SK-N-SH (cell line): ENCODE results near the gene FAM131B. TPM values are rescaled to one million over a fixed set of nuclear protein-coding genes. Genes with fewer than 3 reads are reported as not detected.

ENCODE experiments used
- CTCF ChIA-PET: fragments of 300-600, 350-600 bp; formaldehyde crosslinking; extraction: SDS; loops from one replicate; lab custom pipeline; 2021; lab: Yijun Ruan, JAX
- POLR2A ChIA-PET: fragments of 350-600 bp; sonication (Branson Sonifier 250); formaldehyde crosslinking; extraction: SDS; loops from one replicate; lab custom pipeline; 2020; ENCODE audit warnings: antibody characterized with exemption, inconsistent platforms; lab: Yijun Ruan, JAX
- DNase-seq: peaks from one replicate; pipeline ENCODE4 v3.0.0; 2012
- H2AFZ ChIP-seq: fragments of 200-600 bp; sonication (generic); 2 replicates; pipeline ENCODE4 v1.8.1; 2016; ENCODE audit warnings: antibody characterized with exemption, mild to moderate bottlenecking, low read depth
- H3F3A ChIP-seq: fragments of 200-600 bp; sonication (generic); replicated peaks from 2 replicates; pipeline ENCODE3; 2016; ENCODE audit warnings: antibody characterized with exemption, mild to moderate bottlenecking; ENCODE audit not compliant: insufficient read depth
- H3K27ac ChIP-seq, 2 experiments: fragments of 200-500 bp in 1 of 2; fragments of 200-600 bp in 1 of 2; sonication (Bioruptor generic) in 1 of 2; sonication (generic), shearing (Covaris generic) in 1 of 2; 2 replicates each; pipeline versions ENCODE4 v1.5.1 to v1.6.1; 2014 to 2016; ENCODE audit warnings: low read depth in 2 of 2, inconsistent platforms in 1 of 2, low read length in 1 of 2, mild to moderate bottlenecking in 1 of 2, mixed read lengths in 1 of 2
- H3K27me3 ChIP-seq: fragments of 200-600 bp; sonication (generic), shearing (Covaris generic); 2 replicates; pipeline ENCODE4 v1.6.1; 2016; ENCODE audit warnings: mixed run types; ENCODE audit not compliant: insufficient read depth
- H3K36me3 ChIP-seq, 2 experiments: fragments of 200-500 bp in 1 of 2; fragments of 200-600 bp in 1 of 2; sonication (Bioruptor generic) in 1 of 2; sonication (generic) in 1 of 2; replicated peaks in 1 of 2; 2 replicates each; pipeline versions ENCODE3 to v1.5.1; 2014 to 2016; ENCODE audit warnings: low read length in 1 of 2, mild to moderate bottlenecking in 1 of 2; ENCODE audit not compliant: insufficient read depth in 2 of 2, control insufficient read depth in 1 of 2
- H3K4me1 ChIP-seq, 2 experiments: fragments of 200-500 bp in 1 of 2; fragments of 200-600 bp in 1 of 2; sonication (Bioruptor generic) in 1 of 2; sonication (generic), shearing (Covaris generic) in 1 of 2; 2 replicates each; pipeline versions ENCODE4 v1.5.1 to v1.6.1; 2014 to 2016; ENCODE audit warnings: low read depth in 1 of 2, low read length in 1 of 2, mixed run types in 1 of 2; ENCODE audit not compliant: insufficient read depth in 2 of 2, control insufficient read depth in 1 of 2
- H3K4me2 ChIP-seq: fragments of 200-600 bp; sonication (generic), shearing (Covaris generic); 2 replicates; pipeline ENCODE4 v1.6.1; 2017; ENCODE audit warnings: mixed run types
- H3K4me3 ChIP-seq, 2 experiments: fragments of 200-500 bp in 1 of 2; fragments of 200-600 bp in 1 of 2; sonication (Bioruptor generic) in 1 of 2; sonication (generic), shearing (Covaris generic) in 1 of 2; 2 replicates each; pipeline versions ENCODE4 v1.5.1 to v1.8.1; 2014 to 2016; ENCODE audit warnings: low read depth in 2 of 2, inconsistent platforms in 1 of 2, low read length in 1 of 2, mild to moderate bottlenecking in 1 of 2, mixed read lengths in 1 of 2, moderate library complexity in 1 of 2
- H3K79me2 ChIP-seq: fragments of 200-600 bp; sonication (generic); 2 replicates; pipeline ENCODE4 v1.8.1; 2017; ENCODE audit warnings: mild to moderate bottlenecking; ENCODE audit not compliant: insufficient read depth
- H3K9ac ChIP-seq: fragments of 200-600 bp; sonication (generic); 2 replicates; pipeline ENCODE4 v1.6.1; 2017; ENCODE audit warnings: mixed run types
- H3K9me2 ChIP-seq: fragments of 200-600 bp; sonication (generic); 2 replicates; pipeline ENCODE4 v1.6.1; 2017; ENCODE audit warnings: mixed run types
- H3K9me3 ChIP-seq: fragments of 200-600 bp; sonication (generic); 2 replicates; pipeline ENCODE4 v1.6.1; 2017; ENCODE audit warnings: mixed run types, mild to moderate bottlenecking, moderate library complexity
- H4K20me1 ChIP-seq: fragments of 200-600 bp; sonication (generic); 2 replicates; pipeline ENCODE4 v1.6.1; 2017; ENCODE audit warnings: mild to moderate bottlenecking, mixed run types; ENCODE audit not compliant: insufficient read depth
- CHD2 ChIP-seq: fragments of 150-350 bp; IDR thresholded peaks from 2 replicates; pipeline ENCODE4 v1.6.1; 2018; ENCODE audit warnings: low read length; ENCODE audit not compliant: partially characterized antibody
- FOSL2 ChIP-seq: IDR thresholded peaks from 2 replicates; pipeline ENCODE4 v1.4.0; 2012; ENCODE audit warnings: low read depth, mild to moderate bottlenecking, moderate library complexity, borderline replicate concordance
- FOXM1 ChIP-seq: IDR thresholded peaks from 2 replicates; pipeline ENCODE4 v1.4.0; 2012; ENCODE audit warnings: low read depth, mild to moderate bottlenecking
- MAX ChIP-seq: IDR thresholded peaks from 2 replicates; pipeline ENCODE4 v1.4.0; 2012; ENCODE audit warnings: low read depth
- MEF2A ChIP-seq: IDR thresholded peaks from 2 replicates; pipeline ENCODE4 v1.4.0; 2012; ENCODE audit warnings: low read depth, borderline replicate concordance
- MXI1 ChIP-seq: IDR thresholded peaks from 2 replicates; pipeline ENCODE4 v1.6.1; 2012; ENCODE audit warnings: mild to moderate bottlenecking, low read depth, low read length, improper control_type of control experiment
- PBX3 ChIP-seq: IDR thresholded peaks from 2 replicates; pipeline ENCODE4; 2012
- POLR2AphosphoS5 ChIP-seq: IDR thresholded peaks from 2 replicates; pipeline ENCODE4 v1.6.1; 2012; ENCODE audit warnings: low read depth, low read length
- RCOR1 ChIP-seq: fragments of 150-350 bp; IDR thresholded peaks from 2 replicates; pipeline ENCODE4 v1.6.1; 2017; ENCODE audit warnings: antibody characterized with exemption, low read length
- SMC3 ChIP-seq: IDR thresholded peaks from 2 replicates; pipeline ENCODE4 v1.6.1; 2012; ENCODE audit warnings: low read depth, low read length, improper control_type of control experiment
- USF1 ChIP-seq: IDR thresholded peaks from 2 replicates; pipeline ENCODE4 v1.4.0; 2012; ENCODE audit warnings: low read depth, borderline replicate concordance
- USF2 ChIP-seq: fragments of 150-350 bp; IDR thresholded peaks from 2 replicates; pipeline ENCODE4 v1.6.1; 2017; ENCODE audit warnings: antibody characterized with exemption, low read length, low read depth, borderline replicate concordance
- WGBS: methylation state at CpG from one replicate; pipeline ENCODE4 v1.1.6; 2017; ENCODE audit warnings: low lambda C conversion rate; 5-methylcytosine and 5-hydroxymethylcytosine counted together
- polyA plus RNA-seq, 3 experiments: library from polyadenylated mRNA; depleted of rRNA; stranded (reverse); fragments of >200 nt; gene quantifications; 2 replicates each; pipeline ENCODE4 v1.2.3, GENCODE V29; 2012
- TF ChIP-seq, protein P1 (sequence below): fragments of 200-600 bp; sonication (generic); IDR thresholded peaks from 2 replicates; pipeline ENCODE4 v1.6.1; 2017; ENCODE audit warnings: antibody characterized with exemption, mild to moderate bottlenecking, moderate library complexity
- TF ChIP-seq, protein P2 (sequence below): IDR thresholded peaks from 2 replicates; pipeline ENCODE4 v1.6.1; 2012; ENCODE audit warnings: mild to moderate bottlenecking, low read depth, low read length, moderate library complexity

Gene FAM131B
- polyA plus RNA-seq, 1 of the 3 experiments (the other 2 are of a cell fraction): 43.6 TPM

DNA sequence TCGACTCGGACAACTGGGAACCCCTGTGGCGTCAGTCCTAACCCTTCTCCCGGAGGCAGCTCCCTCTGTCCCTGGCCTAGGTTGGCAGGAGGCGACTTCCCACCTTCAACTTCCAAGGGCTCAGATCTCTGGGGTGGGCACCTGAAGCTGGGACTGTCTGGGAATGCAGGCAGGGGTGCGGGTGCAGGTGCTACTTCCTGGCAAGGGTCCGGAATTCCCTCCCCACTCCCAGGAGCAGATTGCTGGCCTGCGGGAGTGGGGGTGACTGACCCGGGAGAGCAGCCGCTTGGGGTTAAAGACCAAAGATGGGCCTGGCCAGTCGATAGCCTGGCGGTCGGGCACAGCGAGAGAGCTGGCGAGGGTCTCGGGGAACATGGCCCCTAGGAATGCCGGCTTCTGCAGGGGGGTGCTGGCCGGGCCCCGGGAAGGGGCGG is 45.8 kb upstream of the FAM131B start (continued):
- TF ChIP-seq USF2 (no peak), FOSL2 (no peak), MXI1 (no peak)
- TF ChIP-seq, all 33 proteins: peak for 0

DNA sequence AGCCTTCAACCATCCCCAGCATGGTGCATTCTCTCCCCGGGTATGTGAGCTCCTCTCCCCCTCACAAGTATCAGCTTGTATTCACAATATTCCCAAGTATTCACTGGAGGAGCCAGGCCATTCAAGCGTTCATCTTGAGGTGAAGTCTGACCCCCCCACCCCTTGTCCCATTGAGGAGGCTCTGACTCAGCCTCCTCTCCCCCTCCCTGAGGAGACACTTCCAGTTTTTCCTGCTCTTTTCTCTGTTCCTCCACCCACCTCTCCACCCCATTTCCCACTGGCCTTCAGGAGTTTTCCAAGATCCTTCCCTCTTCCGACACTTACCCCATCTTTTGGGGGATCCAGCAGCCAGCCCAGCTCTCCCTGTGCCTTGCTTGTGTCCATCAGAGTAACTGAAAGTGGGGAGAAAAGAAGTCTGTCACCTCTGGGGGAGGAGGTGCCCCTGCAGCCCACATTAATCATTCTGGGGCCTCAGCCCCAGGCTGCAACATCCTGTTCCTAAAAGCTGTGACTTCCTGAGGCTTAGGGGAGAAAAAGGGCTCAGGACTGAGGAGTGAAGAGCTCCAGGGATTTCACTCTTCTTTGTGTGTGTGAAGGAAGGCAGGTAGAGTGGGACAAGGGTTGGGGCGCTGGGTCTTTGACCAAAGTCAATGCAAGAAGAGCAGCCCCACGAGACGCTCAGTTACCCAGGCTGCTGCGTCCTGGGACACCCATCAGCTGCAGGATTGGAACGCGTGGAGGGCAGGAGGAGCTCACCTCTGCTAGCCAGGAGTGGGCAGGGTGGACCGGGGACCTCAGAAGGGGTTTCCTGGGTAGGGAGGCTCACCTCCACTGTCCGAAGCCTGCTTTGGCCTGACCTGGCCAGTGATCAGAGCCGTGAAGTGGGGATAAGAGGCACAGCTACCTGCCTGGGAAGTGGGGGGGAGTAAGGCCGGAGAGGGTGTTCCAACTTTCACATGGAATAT is 45.1 kb upstream of the FAM131B start:
- Histone ChIP-seq H3K4me2 (peak overlapping the region; percentile 61), H2AFZ (peak overlapping the region; percentile 85; the same call in 1 of the 2 replicates), H3K9ac (no peak overlapping the region; the same call in 1 of the 2 replicates), H3K9me2 (no peaks in the 10 kb centered on the region), H3K4me1 (peaks cover 4 to 23% of the 10 kb centered on the region in 2 experiments; a peak in 3 of 4 replicates), H3K9me3 (no peaks in the 10 kb centered on the region), H3K27me3 (no peaks in the 10 kb centered on the region), H3K4me3 (no peak overlapping the region), H3F3A (no peaks in the 10 kb centered on the region), H3K79me2 (no peaks in the 10 kb centered on the region), H3K36me3 (no peaks in the 10 kb centered on the region), H3K27ac (no peak overlapping the region), H4K20me1 (no peaks in the 10 kb centered on the region)
- no peak for DNase-seq
- TF ChIP-seq PBX3 (peak; percentile 35; the same call in 1 of the 2 replicates), CHD2 (no peak)
- CTCF ChIA-PET: interaction anchor here (1.2 to 8.8 kb wide), 6 partner anchors 8 to 192 kb away, joined by 3 to 68 read pairs (median 8); partner anchors contain the start of genes GSTK1 and ZYX
- WGBS: 83% methylated on average over 12 of the region's 13 CpGs
- POLR2A ChIA-PET: no interaction called here

DNA sequence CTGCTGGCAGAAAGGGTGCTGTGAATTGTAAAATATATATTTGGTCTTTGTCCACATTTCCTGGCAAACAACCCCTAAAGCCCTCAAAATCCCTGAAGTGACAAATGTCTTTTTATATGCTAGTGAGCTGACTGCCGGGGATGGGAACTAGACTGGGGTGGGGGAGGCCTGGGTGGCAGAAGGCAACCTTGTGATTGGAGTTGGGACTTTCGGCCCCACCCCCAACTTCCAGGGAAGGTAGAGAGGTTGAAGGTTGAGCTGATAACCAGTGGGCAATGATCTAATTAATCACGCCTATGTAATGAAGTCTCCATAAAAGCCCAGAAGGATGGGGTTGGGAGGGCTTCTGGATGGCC is 43.5 kb upstream of the FAM131B start:
- H3K4me3 ChIP-seq: no peak overlapping the region
- no peak overlapping the region for H3K27ac ChIP-seq
- no peak overlapping the region for H2AFZ ChIP-seq
- H3K4me1 ChIP-seq: peaks cover 4 to 23% of the 10 kb centered on the region in 2 experiments; a peak in 3 of 4 replicates
- no peak overlapping the region for H3K9ac ChIP-seq
- H3K9me3 ChIP-seq: no peaks in the 10 kb centered on the region
- H3K4me2 ChIP-seq: no peak overlapping the region
- no peaks in the 10 kb centered on the region for H3K27me3 ChIP-seq
- no peak for DNase-seq
- H4K20me1 ChIP-seq: no peaks in the 10 kb centered on the region
- POLR2A ChIA-PET: no interaction called here
- CTCF ChIA-PET: interaction anchor here (1.2 to 8.8 kb wide), 5 partner anchors 10 to 191 kb away, joined by 4 to 68 read pairs (median 9); partner anchors contain the start of gene ZYX
- H3K79me2 ChIP-seq: no peaks in the 10 kb centered on the region
- H3K36me3 ChIP-seq: no peaks in the 10 kb centered on the region
- no peaks in the 10 kb centered on the region for H3F3A ChIP-seq
- 85% methylated on average over 3 of the region's 3 CpGs for WGBS
- H3K9me2 ChIP-seq: no peaks in the 10 kb centered on the region
- no peak for TF ChIP-seq MEF2A
- TF ChIP-seq RCOR1: no peak
- no peak for TF ChIP-seq MAX
- no peak for TF ChIP-seq SMC3
- no peak for TF ChIP-seq POLR2AphosphoS5
- TF ChIP-seq CHD2: no peak
- TF ChIP-seq FOXM1: no peak
- TF ChIP-seq, protein P1, sequence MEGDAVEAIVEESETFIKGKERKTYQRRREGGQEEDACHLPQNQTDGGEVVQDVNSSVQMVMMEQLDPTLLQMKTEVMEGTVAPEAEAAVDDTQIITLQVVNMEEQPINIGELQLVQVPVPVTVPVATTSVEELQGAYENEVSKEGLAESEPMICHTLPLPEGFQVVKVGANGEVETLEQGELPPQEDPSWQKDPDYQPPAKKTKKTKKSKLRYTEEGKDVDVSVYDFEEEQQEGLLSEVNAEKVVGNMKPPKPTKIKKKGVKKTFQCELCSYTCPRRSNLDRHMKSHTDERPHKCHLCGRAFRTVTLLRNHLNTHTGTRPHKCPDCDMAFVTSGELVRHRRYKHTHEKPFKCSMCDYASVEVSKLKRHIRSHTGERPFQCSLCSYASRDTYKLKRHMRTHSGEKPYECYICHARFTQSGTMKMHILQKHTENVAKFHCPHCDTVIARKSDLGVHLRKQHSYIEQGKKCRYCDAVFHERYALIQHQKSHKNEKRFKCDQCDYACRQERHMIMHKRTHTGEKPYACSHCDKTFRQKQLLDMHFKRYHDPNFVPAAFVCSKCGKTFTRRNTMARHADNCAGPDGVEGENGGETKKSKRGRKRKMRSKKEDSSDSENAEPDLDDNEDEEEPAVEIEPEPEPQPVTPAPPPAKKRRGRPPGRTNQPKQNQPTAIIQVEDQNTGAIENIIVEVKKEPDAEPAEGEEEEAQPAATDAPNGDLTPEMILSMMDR: no peak
- TF ChIP-seq USF1: no peak
- TF ChIP-seq, protein P2, sequence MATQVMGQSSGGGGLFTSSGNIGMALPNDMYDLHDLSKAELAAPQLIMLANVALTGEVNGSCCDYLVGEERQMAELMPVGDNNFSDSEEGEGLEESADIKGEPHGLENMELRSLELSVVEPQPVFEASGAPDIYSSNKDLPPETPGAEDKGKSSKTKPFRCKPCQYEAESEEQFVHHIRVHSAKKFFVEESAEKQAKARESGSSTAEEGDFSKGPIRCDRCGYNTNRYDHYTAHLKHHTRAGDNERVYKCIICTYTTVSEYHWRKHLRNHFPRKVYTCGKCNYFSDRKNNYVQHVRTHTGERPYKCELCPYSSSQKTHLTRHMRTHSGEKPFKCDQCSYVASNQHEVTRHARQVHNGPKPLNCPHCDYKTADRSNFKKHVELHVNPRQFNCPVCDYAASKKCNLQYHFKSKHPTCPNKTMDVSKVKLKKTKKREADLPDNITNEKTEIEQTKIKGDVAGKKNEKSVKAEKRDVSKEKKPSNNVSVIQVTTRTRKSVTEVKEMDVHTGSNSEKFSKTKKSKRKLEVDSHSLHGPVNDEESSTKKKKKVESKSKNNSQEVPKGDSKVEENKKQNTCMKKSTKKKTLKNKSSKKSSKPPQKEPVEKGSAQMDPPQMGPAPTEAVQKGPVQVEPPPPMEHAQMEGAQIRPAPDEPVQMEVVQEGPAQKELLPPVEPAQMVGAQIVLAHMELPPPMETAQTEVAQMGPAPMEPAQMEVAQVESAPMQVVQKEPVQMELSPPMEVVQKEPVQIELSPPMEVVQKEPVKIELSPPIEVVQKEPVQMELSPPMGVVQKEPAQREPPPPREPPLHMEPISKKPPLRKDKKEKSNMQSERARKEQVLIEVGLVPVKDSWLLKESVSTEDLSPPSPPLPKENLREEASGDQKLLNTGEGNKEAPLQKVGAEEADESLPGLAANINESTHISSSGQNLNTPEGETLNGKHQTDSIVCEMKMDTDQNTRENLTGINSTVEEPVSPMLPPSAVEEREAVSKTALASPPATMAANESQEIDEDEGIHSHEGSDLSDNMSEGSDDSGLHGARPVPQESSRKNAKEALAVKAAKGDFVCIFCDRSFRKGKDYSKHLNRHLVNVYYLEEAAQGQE: no peak
